SK-N-MC (cell line): ENCODE results near the gene ZFYVE28.

Experiments used
- EZH2 ChIP-seq: fragments of 200-600 bp; sonication (generic); IDR thresholded peaks from one replicate; pipeline ENCODE4 v1.6.1; 2017; ENCODE audit warnings: antibody characterized with exemption
- FOXP2 ChIP-seq: optimal IDR thresholded peaks from 2 replicates; pipeline ENCODE3; 2011; ENCODE audit warnings: mild to moderate bottlenecking, moderate library complexity; ENCODE audit not compliant: insufficient read depth; ENCODE audit errors: extremely low read length, control extremely low read depth
- POLR2AphosphoS5 ChIP-seq: IDR thresholded peaks from 2 replicates; pipeline ENCODE4 v1.6.1; 2012; ENCODE audit warnings: mild to moderate bottlenecking, low read depth, low read length, borderline replicate concordance

DNA sequence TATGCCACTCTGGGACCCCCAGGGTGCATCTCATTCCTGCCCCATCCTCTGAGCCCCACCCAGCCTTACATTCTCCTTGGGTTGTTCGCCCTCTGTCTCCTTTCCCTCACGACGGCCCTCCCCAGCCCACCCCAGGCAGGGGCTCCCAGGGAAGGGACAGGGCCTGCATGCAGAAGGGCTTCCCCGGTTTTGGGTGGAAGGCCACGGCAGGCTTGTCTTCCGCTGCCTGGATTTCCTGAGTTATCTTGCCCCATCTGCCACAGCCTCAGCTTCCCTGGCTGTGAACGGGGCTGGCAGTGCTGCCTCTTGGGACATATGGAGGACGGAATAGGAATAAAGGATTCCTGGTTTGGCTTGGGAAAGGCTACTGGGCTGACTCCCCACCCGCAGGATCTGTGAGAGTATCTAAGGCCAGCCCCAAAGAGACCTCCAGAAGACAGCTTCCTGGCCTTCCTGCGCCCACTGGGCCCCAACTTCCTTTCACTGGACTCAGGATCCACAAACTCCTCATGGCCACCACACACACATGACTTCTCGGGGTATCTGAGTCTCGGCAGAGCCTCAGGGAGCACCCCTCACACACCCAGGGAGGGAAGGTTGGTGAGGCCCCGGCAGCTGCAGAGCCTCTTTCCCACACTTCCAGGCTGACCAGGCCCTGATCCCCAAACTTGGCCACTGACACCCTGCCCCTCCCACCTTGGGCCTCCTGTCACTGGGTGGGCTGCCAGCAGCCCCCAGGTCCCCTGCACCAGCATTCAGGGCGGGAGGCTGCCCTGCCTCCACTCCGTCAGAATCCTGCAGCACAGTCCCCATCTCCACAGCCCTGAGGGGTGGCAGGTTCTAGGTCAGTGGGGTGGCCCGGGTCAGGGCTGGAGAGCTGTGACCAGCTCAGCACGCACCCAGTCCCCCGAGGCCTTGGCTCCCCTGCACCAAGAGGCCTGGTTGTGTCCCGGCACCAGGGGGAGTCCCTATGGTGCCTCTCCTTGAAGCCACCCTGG is 153.0 kb downstream of the ZFYVE28 start:
- TF ChIP-seq POLR2AphosphoS5: no peak
- no peak for TF ChIP-seq EZH2
- TF ChIP-seq FOXP2: no peak
